Suprapubic skin (tissue), 4 donors: ENCODE data around the gene PTGDR2. TPM values are rescaled to one million over a fixed set of nuclear protein-coding genes. Genes with fewer than 3 reads are reported as not detected.

ENCODE experiments used
- DNase-seq, 2 donors: peaks; one replicate each; pipeline ENCODE4 v3.0.0-alpha.2; 2019; ENCODE audit warnings: low spot score in 2 of 2
- H3K27ac ChIP-seq: fragments of 200-600 bp; sonication (generic); one replicate; pipeline ENCODE4 v1.5.1; 2019
- H3K27me3 ChIP-seq: fragments of 200-600 bp; sonication (generic); one replicate; pipeline ENCODE4 v1.5.1; 2019
- H3K36me3 ChIP-seq: fragments of 200-600 bp; sonication (generic); one replicate; pipeline ENCODE4 v1.5.1; 2019
- H3K4me1 ChIP-seq: fragments of 200-600 bp; sonication (generic); one replicate; pipeline ENCODE4 v1.5.1; 2019
- H3K4me3 ChIP-seq: fragments of 200-600 bp; sonication (generic); one replicate; pipeline ENCODE4 v1.5.1; 2019; ENCODE audit warnings: mild to moderate bottlenecking
- H3K9me3 ChIP-seq: fragments of 200-600 bp; sonication (generic); one replicate; pipeline ENCODE4 v1.5.1; 2019
- EP300 ChIP-seq: sonication (generic); formaldehyde crosslinking; IDR thresholded peaks from one replicate; pipeline ENCODE4 v1.6.1; 2017; ENCODE audit warnings: antibody characterized with exemption
- POLR2A ChIP-seq, 2 donors: fragments of 450-650 bp; IDR thresholded peaks; one replicate each; pipeline ENCODE4 v1.6.1; 2017; ENCODE audit warnings: antibody characterized with exemption in 2 of 2, mild to moderate bottlenecking in 2 of 2, moderate library complexity in 2 of 2
- POLR2AphosphoS5 ChIP-seq, 3 donors: sonication (generic); formaldehyde crosslinking; IDR thresholded peaks; one replicate each; pipeline ENCODE4 v1.6.1; 2017; ENCODE audit warnings: antibody characterized with exemption in 3 of 3
- WGBS: methylation state at CpG from one replicate; pipeline ENCODE4 v1.1.5; 2018; 5-methylcytosine and 5-hydroxymethylcytosine counted together
- total RNA-seq, 4 donors: library from RNA; depleted of rRNA; stranded (reverse); fragments of >200 nt; gene quantifications; one replicate each; pipeline ENCODE4 v1.1.0, GENCODE V29; 2016
- TF ChIP-seq, protein P1 (sequence below), 2 donors: fragments of 200-600 bp in 1 of 2; fragments of 450-650 bp in 1 of 2; sonication (generic) in 1 of 2; IDR thresholded peaks; one replicate each; pipeline ENCODE4 v1.5.1; 2016 to 2019; ENCODE audit warnings: antibody characterized with exemption in 2 of 2, mild to moderate bottlenecking in 1 of 2, moderate library complexity in 1 of 2

The PTGDR2 gene
- total RNA-seq, 4 donors from 2014 or later: 0.19 to 0.68 (median 0.34) TPM; not detected in 1

DNA sequence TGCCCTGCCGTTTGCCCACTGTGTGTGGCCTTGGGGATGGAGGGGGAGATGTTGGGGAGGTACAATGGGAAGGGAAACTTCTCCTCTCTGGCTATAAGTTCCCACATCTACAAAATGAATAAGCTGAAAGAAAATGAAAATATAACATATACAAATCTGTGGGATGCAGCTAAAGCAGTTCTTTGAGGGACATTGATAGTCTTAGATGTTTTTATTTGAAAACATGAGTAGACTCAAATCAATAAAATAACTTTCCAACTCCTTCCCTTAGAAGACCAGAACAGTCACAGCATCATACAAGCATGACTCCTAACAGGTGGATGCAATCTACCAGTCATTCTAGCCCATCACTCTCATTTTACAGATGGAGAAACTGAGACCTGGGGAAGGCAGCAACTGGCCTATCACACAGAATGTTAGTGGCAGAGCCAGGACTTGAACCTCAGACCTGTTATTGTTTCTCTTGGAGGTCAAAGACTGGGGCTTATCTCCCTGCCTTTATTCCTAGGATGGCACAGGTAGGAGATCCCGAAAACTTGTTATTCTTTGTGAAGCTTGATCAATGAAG is 39.1 kb downstream of the PTGDR2 start:
- no peak overlapping the region for H3K4me3 ChIP-seq
- no peak for DNase-seq
- no peaks in the 10 kb centered on the region for H3K36me3 ChIP-seq
- no peaks in the 10 kb centered on the region for H3K4me1 ChIP-seq
- WGBS: 100% methylated on average over 2 of the region's 2 CpGs
- H3K27ac ChIP-seq: no peak overlapping the region
- peaks cover 3% of the 10 kb centered on the region for H3K9me3 ChIP-seq
- no peaks in the 10 kb centered on the region for H3K27me3 ChIP-seq
- TF ChIP-seq POLR2A (IDR thresholded peaks at IDR 0.05) (no peak), POLR2AphosphoS5 (IDR thresholded peaks at IDR 0.05) (no peak), EP300 (no peak)
- TF ChIP-seq, protein P1, sequence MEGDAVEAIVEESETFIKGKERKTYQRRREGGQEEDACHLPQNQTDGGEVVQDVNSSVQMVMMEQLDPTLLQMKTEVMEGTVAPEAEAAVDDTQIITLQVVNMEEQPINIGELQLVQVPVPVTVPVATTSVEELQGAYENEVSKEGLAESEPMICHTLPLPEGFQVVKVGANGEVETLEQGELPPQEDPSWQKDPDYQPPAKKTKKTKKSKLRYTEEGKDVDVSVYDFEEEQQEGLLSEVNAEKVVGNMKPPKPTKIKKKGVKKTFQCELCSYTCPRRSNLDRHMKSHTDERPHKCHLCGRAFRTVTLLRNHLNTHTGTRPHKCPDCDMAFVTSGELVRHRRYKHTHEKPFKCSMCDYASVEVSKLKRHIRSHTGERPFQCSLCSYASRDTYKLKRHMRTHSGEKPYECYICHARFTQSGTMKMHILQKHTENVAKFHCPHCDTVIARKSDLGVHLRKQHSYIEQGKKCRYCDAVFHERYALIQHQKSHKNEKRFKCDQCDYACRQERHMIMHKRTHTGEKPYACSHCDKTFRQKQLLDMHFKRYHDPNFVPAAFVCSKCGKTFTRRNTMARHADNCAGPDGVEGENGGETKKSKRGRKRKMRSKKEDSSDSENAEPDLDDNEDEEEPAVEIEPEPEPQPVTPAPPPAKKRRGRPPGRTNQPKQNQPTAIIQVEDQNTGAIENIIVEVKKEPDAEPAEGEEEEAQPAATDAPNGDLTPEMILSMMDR (IDR thresholded peaks at IDR 0.05): no peak

DNA sequence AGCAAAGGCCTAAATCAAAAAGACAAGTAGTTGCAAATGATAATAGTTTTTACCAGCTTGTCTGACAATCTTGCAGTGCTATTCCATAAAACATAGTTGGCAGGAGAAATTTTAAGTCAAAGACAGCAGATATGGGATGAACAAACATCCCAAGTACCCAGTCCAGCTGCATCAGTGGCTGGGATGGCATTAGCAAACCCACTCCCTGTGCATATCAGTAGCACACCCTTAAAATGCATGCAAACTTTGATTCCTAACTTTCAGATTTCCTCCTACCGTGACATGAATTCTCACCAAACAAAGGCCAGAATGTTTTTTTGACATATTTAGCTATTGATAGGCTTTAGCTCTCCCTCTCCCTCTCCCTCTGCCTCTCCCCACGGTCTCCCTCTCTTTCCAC is 41.6 kb downstream of the PTGDR2 start:
- TF ChIP-seq POLR2A (IDR thresholded peaks at IDR 0.05): no peak
- TF ChIP-seq EP300: no peak
- TF ChIP-seq, protein P1 (IDR thresholded peaks at IDR 0.05): no peak
- no peak for TF ChIP-seq POLR2AphosphoS5 (IDR thresholded peaks at IDR 0.05)

GRCh38 chr11:60813324-60813723 is 42.4 kb downstream of the PTGDR2 start:
- 82% methylated on average over 1 of the region's 1 CpG for WGBS
- no peak for DNase-seq
- Histone ChIP-seq H3K4me1 (peaks cover 7% of the 10 kb centered on the region), H3K4me3 (no peak overlapping the region), H3K27ac (no peak overlapping the region), H3K36me3 (no peaks in the 10 kb centered on the region), H3K27me3 (no peaks in the 10 kb centered on the region), H3K9me3 (peaks cover 3% of the 10 kb centered on the region)
- TF ChIP-seq POLR2AphosphoS5 (IDR thresholded peaks at IDR 0.05): no peak
- TF ChIP-seq, protein P1 (IDR thresholded peaks at IDR 0.05): no peak

More for the DNA sequence above, 41.6 kb downstream of the PTGDR2 start:
- no peak overlapping the region for H3K27ac ChIP-seq
- H3K36me3 ChIP-seq: no peaks in the 10 kb centered on the region
- DNase-seq: no peak
- H3K4me1 ChIP-seq: peaks cover 7% of the 10 kb centered on the region
- 88% methylated on average over 2 of the region's 2 CpGs for WGBS
- H3K9me3 ChIP-seq: peaks cover 3% of the 10 kb centered on the region
- H3K4me3 ChIP-seq: no peak overlapping the region
- H3K27me3 ChIP-seq: no peaks in the 10 kb centered on the region

- no peak for DNase-seq
- Histone ChIP-seq H3K27ac (no peak overlapping the region), H3K27me3 (no peaks in the 10 kb centered on the region), H3K9me3 (no peaks in the 10 kb centered on the region), H3K36me3 (no peaks in the 10 kb centered on the region), H3K4me1 (peaks cover 7% of the 10 kb centered on the region), H3K4me3 (no peak overlapping the region)
- no peak for TF ChIP-seq EP300
- TF ChIP-seq, protein P1 (IDR thresholded peaks at IDR 0.05): no peak
- no peak for TF ChIP-seq POLR2A (IDR thresholded peaks at IDR 0.05)
- TF ChIP-seq POLR2AphosphoS5 (IDR thresholded peaks at IDR 0.05): no peak
- 28% methylated on average over 8 of the region's 8 CpGs for WGBS
These were observed 45.2 kb downstream of the PTGDR2 start for GRCh38 chr11:60810569-60810968.

- no peak for DNase-seq
- Histone ChIP-seq H3K4me1 (peaks cover 7% of the 10 kb centered on the region), H3K9me3 (no peaks in the 10 kb centered on the region), H3K27ac (no peak overlapping the region), H3K36me3 (no peaks in the 10 kb centered on the region), H3K27me3 (no peaks in the 10 kb centered on the region), H3K4me3 (no peak overlapping the region)
- TF ChIP-seq, protein P1 (IDR thresholded peaks at IDR 0.05): no peak
- TF ChIP-seq POLR2AphosphoS5 (IDR thresholded peaks at IDR 0.05): no peak
- TF ChIP-seq POLR2A (IDR thresholded peaks at IDR 0.05): no peak
- TF ChIP-seq EP300: no peak
- WGBS: 98% methylated on average over 4 of the region's 4 CpGs
These were observed 45.6 kb downstream of the PTGDR2 start for GRCh38 chr11:60810151-60810550.
